GM21529 (cell line): ENCODE measurements around the gene MIP.
A peak's percentile ranks its signal among the peaks of the same experiment; 100 is the strongest.
"Not testable (repeated sequence)": the region's sequence is repeated elsewhere in the genome, so short reads cannot be mapped to it uniquely, and the experiment has no call there.

Source experiments
- ATAC-seq: cut with Tn5 transposase; IDR thresholded peaks from one replicate; pipeline ENCODE4 v1.9.1; 2021; ENCODE audit not compliant: unreplicated experiment

Gene MIP

DNA sequence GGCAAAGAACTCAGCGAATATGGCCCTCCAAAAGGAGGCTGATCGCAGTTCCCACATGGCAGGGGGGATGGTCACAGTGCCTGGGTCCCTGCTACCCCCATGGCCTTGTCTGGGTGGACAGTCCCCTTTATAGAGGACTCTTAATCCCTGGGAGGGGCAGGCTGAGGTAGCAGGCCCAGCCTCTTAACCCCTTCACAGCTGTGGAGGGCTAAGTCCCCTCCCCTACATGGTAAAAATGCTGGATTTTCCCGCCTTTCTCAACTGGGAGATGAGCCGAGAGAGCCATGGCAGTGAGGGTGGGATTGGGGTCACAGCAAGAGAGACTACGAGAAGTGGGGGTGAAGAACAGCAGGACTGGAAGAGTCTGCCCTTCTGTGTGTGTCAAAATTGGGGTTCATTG lies at the start of gene MIP:
MIP (minus strand) TSS at position 101 of the 400 bp plus-strand sequence; CDS start at position 57, 44 bp downstream.
- ATAC-seq = no peak

DNA sequence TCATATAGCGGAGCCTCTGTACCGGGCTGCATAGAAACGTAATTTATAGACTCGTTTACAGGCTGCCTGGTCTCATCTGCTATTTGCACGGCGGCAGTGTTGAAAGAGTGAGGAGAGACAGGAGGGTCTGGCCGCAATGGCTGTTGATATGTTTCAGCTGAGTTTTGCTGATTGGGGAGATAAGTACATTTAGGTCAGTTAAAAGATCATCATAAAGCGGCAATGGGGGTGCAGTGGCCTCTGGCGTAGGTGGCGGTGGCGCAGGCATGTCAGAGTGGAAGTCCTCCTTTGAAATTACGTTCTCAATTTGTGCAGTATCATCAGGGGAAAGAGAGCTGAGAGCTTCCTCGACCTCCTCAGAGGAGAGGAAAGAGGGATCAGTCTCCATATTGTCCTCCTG lies 45.4 kb upstream of the MIP start:
- not testable (repeated sequence) for ATAC-seq

DNA sequence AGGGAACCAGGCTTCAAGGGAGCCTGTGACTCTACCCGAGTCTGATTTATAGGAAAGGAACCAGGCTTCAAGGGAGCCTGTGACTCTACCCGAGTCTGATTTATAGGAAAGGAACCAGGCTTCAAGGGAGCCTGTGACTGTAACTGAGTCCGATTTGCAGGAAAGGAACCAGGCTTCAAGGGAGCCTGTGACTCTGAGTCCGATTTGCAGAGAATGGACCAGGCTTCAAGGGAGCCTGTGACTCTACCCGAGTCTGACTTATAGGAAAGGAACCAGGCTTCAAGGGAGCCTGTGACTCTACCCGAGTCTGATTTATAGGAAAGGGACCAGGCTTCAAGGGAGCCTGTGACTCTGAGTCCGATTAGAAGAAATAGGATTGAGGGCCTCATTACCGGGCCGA lies 45.0 kb upstream of the MIP start:
- ATAC-seq = not testable (repeated sequence)

DNA sequence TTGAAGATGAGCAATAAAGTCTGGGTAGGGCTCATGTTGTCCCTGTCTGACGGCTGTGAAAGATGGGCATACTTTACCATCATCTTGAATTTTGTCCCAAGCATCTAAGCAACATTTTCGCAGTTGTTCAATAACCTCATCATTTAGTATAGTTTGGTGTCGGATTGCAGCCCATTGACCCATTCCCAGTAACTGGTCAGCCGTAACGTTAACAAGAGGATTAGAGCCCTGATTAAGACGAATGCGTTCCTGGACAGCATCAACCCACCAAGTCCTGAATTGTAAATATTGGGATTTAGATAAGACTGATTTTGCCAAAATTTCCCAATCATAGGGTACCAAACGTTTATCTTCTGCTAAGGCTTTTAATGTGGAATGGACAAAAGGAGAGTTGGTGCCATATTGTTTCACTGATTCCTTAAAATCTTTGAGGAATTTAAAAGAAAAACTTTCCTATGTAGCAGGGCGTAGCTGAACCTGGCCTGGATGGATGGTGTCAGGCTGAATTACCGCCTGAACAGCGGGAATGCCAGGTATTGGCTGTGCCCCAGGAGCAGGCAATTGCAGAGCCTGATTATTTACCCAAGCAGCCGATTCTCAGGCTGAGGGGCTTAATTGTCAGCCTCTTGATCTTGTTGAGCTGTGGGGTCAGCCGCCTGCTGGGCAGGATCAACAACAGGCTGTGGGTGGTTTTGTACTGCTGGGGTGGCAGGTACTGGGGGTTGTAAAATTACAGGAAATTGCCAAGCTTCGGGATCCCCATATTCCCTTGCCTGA lies 43.9 kb upstream of the MIP start:
- ATAC-seq = not testable (repeated sequence)

DNA sequence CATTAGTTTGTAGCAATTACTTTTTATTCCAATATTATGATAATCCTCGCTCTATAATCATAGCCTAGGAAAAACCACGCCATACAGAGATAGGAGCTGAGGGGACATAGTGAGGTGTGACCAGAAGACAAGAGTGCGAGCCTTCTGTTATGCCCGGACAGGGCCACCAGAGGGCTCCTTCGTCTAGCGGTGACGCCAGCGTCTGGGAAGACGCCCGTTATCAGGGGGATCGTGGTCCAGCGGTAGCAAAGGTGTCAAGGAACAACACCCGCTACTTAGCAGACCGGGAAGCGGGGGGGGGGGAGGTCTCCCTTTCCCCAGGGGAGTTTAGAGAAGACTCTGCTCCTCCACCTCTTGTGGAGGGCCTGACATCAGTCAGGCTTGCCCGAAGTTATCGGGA lies 42.2 kb upstream of the MIP start:
- ATAC-seq = not testable (repeated sequence)

DNA sequence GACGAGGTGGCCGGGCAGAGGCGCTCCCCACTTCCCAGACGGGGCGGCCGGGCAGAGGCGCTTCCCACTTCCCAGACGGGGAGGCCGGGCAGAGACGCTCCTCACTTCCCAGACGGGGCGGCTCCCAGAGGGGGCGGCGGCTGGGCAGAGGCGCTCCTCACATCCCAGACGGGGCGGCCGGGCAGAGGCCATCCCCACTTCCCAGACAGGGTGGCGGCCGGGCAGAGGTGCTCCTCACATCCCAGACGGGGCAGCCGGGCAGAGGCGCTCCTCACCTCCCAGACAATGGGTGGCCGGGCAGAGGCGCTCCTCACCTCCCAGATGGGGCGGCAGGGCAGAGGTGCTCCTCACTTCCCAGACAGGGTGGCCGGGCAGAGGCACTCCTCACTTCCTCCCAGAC lies 40.0 kb upstream of the MIP start:
- ATAC-seq = not testable (repeated sequence)

DNA sequence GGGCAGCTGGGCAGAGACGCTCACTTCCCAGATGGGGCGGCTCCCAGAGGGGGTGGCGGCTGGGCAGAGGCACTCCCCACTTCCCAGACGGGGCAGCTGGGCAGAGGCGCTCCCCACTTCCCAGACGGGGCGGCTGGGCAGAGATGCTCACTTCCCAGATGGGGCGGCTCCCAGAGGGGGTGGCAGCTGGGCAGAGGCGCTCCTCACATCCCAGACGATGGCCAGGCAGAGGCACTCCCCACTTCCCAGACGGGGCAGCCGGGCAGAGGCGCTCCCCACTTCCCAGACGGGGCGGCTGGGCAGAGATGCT lies 39.6 kb upstream of the MIP start:
- ATAC-seq = not testable (repeated sequence)

DNA sequence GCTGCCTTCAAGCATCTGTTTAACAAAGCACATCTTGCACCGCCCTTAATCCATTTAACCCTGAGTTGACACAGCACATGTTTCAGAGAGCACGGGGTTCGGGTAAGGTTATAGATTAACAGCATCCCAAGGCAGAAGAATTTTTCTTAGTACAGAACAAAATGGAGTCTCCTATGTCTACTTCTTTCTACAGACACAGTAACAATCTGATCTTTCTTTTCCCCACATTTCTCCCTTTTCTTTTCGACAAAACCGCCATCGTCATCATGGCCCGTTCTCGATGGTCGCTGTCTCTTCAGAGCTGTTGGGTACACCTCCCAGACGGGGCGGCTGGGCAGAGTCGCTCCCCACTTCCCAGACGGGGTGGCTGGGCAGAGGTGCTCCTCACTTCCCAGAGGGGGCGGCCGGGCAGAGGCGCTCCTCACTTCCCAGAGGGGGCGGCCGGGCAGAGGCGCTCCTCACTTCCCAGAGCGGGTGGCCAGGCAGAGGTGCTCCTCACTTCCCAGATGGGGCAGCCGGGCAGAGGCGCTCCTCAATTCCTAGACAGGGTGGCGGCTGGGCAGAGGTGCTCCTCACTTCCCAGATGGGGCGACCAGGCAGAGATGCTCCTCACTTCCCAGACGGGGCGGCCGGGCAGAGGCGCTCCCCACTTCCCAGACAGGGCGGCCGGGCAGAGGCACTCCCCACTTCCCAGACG lies 39.1 kb upstream of the MIP start:
- not testable (repeated sequence) for ATAC-seq

DNA sequence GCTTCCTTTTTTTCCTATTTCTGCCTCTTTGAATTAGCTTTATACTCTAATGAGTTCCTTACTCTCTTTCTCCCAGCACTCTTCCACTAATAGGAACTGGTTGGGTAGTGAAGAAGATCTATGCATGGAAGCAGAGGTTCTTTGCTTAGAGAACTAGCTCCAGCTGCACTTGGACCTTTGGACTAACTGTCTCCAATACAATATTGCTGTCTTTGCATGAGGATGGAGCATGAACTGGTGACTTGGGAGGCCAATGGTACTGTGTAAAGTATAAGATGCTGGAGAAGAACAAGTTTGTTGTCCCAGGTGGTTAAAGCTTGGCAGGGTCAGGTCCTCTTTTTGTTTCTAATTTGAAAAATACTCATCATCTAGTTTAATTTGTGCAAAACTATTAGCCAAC lies 35.9 kb upstream of the MIP start:
- no peak for ATAC-seq

DNA sequence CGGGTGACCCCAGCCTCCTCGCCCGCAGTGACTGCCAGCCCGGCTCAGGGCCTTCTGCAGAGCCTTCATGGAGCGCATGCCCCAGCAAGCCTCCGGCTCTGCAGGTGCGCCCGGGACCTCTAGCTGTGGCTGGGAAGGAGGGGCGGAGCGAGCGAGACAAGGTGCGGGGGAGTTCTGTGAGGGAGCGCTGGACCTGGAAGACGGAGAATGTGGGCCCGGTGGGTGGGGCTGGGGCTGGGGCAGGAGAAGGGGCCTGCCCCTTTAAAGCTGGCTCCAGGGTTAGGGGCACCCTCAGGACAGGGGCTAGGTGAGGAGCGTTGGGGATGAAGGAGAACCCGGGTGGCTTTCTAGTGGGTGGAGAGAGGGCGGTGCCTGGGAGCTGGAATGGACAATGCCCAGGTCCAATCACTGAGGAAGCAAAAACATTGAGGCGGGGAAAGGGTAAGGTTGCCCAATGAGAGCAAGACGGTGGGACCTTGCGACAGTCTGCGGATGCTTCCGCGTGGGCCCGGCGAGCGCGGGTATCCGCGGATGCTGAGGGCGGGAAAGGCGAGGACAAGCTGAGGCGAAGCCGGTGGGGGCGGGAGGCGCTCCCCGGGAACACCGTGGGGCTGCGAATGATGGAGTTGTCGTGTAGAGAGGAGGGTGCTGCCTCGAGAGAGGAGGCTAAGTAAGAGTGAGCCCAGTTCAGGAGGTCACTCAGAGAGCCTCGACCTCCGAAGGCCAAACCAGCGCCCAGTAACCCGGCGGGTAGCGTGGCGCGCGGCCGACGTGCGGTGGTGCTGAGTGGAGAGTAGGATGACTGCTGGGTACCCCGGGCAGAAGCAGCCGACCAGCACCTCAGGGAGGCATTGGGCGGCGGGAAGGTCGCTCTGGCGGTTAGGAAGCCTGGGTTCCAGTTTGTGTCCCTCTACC lies 33.8 kb upstream of the MIP start, which contains the start of gene GLS2:
GLS2 (minus strand) TSS at position 121 of the 915 bp plus-strand sequence; CDS start at position 78, 43 bp downstream.
- peak; percentile 92 for ATAC-seq

DNA sequence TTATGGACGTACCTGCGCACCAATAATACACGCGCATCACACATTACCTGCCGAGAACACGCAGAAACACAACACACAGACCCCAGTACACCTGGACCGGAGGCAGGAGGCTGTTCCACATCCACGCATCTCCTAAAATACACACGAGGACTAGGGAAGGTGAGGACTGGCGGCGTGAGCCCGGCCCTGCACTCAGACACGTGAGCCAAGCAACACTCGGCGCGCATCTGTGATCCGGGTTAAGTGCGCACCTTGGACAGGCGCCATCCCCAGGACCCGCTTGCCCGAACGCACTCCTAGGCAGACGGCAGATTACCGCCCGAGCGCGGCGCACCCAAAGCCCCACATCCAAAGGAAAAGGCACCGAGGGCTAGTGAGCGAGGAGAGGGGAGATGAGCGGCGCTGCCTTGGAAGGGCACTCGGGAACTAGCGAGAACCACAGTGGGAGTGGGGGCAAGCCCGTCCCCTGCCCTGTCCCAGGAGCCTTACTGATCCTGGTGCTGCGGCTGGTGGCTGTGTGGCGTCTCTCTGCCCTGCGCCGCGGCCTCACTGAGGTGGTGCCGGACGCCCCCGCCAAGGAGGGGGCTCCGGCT lies 33.1 kb upstream of the MIP start:
- peak; percentile 27 for ATAC-seq

DNA sequence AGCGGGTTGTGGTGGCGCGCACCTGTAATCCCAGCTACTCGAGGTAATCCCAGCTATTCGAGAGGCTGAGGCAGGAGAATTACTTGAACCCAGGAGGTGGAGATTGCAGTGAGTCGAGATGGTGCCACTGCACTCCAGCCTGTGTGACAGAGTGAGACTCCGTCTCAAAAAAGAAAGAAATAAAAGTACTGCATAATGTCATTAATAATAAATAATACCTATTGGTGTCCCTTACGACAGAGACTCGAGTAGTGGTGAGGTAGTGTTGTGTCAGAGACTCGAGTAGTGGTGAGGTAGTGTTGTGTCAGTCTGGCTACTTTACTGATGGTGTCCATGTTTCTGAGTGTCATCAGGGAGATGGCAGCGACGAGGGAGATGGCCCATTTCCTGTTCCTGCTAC lies 32.2 kb upstream of the MIP start:
- ATAC-seq = no peak

DNA sequence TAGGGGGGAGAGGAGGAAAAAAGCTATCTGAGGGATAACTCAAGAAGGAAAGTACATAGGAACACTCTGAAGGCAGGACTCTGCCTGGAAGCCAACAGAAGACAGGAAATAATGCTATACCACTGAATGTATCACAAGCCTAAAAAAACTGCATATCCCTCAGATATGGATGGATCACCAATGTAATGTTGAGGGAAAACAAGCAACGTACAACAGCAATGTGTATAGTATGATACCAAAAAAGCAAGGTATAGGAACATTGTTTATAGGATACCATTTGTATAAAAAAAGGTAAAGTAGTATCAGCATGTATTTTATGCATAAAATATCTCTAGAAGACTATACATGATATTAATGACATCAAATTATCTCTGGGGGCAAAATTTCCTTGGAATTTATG lies 30.1 kb upstream of the MIP start:
- no peak for ATAC-seq

DNA sequence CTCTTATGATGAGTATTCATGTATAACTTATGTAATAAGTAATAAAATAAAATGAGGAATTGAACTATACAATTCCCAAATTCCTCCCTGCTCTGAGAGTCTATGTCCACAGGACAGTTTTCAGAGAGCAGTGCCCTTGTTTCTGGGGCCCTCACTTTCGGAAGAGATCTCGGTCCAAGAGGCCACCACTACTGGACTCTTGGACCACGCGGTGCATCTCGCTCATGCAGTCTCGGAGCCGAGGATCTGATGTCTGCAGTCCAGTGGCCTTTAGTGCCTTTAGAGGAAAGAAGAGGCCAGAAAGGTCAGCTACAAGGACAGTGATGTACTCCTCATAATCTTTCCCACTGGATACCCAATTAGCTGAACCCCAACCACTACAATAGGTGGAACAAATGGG lies 25.2 kb upstream of the MIP start:
- no peak for ATAC-seq

DNA sequence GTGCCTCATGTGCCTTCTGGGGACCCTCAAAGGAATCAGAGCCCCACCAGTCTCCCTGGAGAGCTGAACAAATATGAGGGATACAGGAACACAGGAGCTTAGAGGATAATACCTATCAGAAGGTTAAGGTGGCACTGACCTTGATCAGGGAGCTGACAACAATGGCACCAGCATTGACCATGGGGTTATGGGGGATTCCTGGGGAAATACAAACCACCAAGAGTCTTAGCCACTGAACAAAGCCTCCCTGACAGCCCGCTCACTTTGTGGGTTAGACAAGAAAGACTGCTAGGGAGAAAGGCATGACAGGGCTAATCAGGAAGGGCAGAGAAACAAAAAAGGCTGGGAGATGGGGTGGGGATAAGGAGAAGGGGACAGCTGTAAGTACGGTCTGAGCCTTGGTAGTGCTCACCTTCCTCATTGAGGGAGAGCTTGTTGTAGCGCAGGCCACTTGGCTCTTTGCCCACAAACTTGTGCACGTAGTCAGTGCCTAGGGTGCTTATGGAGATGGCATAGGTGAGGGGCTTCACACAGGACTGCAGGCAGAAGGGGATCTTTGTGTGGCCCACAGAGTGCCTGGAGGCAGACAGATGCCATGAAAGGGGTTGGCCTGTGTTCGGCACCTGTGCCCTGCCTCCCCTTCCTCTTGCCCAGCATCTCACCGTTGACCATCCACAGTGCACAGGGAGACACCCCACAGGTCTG lies 23.2 kb upstream of the MIP start:
- no peak for ATAC-seq

DNA sequence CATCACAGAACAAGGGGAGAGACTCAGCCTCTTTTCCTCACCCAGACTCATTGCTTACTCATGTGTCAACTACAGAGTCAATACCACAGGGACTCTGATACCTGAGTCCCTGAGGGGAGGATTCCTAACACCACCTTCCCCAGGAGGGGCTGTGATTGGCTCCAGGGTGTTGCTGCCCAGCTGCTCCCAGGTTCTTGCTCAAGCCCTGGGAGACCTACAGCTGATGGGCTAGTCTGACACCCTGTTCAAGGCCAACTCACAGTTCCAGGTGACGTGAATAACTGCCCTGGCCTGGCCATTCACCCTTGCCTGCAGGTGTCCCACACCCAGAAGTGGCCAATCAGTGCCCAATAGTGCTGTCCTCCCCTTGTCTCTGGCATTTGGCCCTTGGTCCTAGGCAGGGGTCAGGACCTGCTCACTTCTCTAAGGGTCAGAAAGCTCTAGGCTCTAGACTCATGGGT lies 22.5 kb upstream of the MIP start:
- no peak for ATAC-seq

DNA sequence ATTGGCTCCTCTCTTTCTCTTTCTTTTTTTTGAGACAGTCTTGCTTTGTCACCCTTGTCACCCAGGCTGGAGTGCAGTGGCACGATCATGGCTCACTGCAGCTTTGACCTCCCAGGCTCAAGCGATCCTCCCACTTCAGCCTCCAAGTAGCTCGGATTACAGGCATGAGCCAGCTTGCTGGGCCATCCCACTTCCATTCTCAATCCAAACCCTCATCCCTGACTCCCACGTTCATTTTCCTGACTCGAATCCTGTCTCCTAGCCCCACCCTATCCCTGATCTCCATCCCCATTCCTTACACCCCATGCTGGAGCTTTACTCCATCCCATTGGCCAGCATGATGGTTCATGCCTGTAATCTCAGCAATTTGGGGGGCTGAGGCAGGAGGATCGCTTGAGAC lies 21.7 kb upstream of the MIP start:
- no peak for ATAC-seq

DNA sequence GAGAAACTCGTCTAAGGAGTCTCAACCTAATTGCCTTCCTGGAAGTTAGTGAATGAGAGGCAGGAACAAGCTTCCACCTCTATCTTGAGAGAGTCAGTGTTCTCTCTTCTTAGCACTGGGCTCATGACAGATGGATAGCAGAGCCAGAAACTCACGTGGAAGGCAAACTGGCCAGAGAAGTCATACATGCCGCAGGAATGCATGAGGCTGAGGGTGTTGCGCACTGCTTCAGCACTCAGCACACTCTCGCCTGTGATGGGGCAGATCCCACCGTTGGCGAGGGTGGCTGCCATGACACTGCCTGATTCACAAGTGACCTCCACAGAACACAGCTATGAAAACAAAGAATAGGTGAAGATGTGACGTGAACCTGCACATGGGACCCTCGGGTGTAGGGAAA lies 19.9 kb upstream of the MIP start:
- no peak for ATAC-seq

DNA sequence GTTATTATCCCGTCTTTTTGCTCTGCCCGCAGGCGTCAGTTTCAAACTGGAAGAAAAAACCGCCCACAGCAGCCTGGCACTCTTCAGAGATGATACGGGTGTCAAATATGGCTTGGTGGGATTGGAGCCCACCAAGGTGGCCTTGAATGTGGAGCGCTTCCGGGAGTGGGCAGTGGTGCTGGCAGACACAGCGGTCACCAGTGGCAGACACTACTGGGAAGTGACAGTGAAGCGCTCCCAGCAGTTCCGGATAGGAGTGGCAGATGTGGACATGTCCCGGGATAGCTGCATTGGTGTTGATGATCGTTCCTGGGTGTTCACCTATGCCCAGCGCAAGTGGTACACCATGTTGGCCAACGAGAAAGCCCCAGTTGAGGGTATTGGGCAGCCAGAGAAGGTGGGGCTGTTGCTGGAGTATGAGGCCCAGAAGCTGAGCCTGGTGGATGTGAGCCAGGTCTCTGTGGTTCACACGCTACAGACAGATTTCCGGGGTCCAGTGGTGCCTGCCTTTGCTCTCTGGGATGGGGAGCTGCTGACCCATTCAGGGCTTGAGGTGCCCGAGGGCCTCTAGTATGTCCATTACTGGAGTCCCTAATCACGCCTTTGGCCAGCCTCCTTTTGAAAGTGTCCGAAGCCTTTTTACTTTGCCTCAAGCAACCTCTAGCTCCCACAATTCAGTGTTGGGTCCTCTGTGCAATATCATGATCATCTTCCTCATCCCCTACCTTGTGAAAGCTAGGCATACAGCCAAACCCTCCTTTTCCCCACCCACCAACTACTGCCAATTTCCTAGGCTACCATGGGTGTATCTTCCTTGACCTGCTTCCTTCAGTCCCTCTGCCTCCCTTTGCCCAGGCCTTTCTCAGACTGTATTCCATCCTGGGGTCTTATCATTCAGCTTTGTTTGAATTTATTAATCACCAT lies 14.8 kb upstream of the MIP start:
- no peak for ATAC-seq
